KBM-7 (cell line): ENCODE results near the gene GALE.
"Not testable (repeated sequence)": the region's sequence is repeated elsewhere in the genome, so short reads cannot be mapped to it uniquely, and the experiment has no call there.

Experiments used
- DNase-seq: peaks from one replicate; pipeline ENCODE4 v3.0.0-alpha.2; 2015
- in situ Hi-C: fragments of 300-500 bp; cut with MboI; formaldehyde crosslinking; loops from 2 replicates; pipeline ENCODE4 v1.14.3; 2020; ENCODE audit warnings: low sequenced_read_pairs, low pct_unique_long_range_greater_than_20kb, mixed read lengths

GALE gene

DNA sequence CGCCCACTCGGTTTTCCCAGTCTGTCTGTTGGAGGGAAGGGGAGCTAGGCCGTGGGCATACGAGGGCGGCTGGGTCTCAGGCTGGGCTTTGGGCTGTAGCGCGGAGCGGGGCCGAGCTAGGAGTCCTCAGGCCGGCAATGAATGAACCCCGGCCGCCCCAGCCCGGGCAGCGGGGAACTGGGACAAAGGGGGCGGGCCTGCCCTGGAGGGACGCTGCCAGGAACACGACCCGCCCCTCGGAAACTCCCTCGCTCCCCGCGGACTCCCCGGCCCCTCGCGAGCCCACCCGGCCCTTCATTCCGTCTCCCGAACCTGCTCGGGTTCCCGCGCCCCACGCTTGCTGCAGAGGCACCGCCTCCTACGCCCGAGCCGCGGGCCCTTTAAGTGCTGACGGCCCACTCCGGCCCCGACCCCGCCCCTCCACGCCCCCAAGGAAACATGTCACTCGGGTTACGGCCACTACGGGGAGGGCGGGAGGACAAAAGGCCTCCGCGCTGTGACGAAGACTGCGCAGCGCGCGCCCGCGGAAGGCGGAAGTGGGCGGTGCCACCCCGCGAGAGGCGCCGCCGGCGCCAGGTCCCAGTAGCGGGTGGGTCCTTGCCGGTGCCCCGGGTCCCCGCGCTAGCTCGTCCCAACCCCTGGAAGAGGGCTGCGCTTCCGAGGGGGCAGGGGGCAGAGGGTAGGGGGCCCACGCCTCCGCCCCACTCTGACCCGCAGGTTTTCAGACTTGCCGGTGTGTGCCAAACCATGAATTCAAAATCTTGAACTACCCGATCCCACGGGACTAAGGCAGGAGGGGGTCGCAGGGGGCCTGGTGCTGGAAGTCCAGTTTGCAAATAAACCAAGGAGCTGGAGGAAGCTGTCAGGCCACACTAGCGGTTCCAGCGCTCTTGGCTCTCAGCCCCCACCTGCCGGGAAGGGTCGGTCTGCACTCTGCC is at the start of gene GALE:
Gene GALE, minus strand, starts transcription at position 355 of the 938 bp plus-strand sequence. CDS start 1,747 bp downstream, outside the sequence.
- DNase-seq: peak; percentile 93
- in situ Hi-C loops: loop anchor here (25.0 kb wide), 1 partner anchor 112 kb away; the partner anchor contains the start of gene CNR2

DNA sequence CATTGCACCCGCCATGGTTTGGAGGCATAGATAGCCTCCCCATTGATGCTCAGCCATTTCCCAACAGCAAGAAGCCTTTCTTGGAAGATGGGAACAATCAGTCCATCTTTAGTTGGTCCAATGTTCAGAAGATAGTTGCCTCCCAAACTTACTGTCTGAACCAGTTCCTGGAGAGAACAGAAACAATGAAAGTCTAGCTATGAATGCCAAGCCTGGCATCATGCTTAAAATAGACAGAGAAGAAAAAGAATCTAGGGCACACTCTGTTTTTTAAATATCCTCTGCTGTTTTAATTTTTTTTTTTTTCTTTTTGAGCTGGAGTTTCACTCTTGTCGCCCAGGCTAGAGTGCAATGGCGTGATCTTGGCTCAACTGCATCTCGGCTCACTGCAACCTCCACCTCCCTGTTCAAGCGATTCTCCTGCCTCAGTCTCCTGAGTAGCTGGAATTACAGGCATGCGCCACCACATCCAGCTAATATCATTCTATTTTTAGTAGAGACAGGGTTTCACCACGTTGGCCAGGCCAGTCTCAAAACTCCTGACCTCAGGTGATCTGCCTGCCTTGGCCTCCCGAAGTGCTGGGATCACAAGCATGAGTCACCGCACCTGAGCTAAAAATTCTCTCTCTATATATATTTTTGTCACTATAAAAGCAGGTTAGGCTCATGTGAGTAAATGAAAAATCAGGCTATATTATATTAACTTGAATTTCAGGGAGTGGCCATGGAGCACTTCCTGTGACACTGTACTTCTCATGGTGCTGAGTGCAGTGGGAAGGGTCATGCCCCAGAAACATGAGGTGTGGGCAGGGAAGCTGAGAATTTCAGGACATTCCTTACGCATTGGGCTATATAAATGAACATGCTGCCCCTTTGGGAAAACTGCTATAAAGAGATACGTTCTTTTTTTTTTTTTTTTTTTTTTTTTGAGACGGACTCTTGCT is 48.4 kb upstream of the GALE start:
- in situ Hi-C loops: no loop called here
- no peak for DNase-seq

DNA sequence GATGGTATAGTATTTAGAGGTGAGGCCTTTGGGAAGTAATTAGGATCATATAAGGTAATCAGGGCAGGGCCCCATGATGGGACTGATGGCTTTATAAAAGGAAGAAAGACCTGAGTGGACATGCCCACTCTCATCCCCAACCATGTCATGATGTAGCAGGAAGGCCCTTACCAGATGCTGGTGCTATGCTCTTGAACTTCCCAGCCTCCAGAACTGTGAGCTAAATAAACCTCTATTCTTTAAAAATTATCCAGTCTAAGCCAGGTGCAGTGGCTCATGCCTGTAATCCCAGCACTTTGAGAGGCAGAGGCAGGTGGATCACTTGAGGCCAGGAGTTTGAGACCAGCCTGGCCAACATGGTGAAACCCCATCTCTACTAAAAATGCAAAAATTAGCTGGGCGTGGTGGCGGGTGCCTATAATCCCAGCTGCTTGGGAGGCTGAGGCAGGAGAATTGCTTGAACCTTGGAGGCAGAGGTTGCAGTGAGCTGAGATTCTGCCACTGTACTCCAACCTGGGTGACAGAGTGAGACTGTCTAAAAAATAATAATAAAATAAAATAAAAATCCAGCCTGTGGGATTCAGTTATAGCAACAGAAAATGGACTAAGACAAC is 47.0 kb upstream of the GALE start:
- in situ Hi-C loops, DNase-seq: not testable (repeated sequence)

DNA sequence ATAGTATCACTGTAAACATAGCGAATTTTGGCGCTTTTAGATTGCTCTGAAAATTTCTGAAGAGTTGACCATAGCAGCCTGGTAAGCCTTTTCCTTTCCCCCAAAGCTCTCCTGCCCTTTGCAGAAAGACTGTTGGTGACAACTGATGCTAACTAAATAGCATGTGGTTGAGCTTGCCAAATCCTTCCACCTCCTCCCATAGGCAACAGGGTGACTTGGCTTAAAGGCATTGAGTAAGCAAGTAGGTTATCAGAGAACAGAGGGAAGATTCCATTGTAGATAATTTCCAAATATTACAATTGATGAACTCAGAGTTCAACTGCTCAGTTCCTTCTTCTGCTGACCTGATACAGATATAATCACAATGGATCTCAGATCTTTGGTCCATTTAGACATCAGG is 44.6 kb upstream of the GALE start:
- DNase-seq: no peak
- in situ Hi-C loops: no loop called here

DNA sequence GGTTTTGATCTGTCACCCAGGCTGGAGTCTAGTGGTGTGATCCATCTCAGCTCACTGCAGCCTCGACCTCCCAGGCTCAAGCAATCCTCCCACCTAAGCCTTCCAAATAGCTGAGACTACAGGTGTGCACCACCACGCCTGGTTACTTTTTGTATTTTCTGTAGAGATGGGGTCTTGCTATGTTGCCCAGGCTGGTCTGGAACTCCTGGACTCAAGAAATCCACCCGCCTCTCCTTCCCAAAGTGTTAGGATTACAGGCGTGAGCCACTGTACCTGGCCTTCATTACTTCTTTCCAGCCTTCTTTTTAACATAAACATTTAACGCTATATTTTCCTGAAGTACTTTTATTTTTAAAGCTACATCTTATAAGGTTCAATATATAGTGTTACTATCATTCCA is 43.1 kb upstream of the GALE start:
- in situ Hi-C loops: no loop called here
- DNase-seq: no peak

DNA sequence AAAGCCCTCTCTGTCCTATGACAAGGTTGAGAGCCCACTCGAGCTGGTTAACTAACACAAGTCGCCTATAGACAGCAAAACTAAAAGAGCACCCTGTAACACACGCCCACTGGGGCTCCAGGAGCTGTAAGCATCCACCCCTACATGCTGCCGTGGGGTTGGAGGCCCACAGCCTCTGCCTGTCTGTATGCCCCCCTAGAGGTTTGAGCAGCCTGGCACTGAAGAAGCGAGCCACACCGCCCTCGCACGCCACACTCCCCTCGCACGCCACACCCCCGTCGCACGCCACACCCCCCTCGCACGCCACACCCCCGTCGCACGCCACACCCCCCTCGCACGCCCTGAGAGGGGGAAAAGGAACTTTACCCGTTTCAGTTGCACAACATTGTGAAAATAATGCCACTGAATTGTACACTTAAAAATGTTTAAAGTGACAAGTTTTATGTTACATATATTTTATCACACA is 37.9 kb upstream of the GALE start:
- in situ Hi-C loops: no loop called here
- peak; percentile 75 for DNase-seq

DNA sequence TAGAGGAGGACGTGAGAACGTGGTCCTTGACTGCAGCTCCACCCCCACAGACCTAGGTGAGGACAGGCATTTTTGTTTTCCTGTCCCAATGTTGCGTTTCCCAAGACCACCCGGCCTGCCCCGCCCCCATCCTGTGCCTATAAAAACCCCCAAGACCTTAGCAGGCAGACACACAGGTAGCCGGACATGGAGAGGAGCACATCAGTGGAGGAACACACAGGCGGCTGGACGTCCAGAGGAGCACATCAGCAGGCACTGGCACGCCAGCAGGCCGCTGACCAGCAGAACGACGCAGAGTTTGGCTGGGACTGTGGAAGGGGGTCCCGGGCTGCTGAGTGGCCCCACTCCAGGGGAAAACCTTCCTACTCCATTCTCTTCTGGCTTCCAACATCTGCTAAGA is 37.4 kb upstream of the GALE start:
- DNase-seq: no peak
- in situ Hi-C loops: no loop called here

DNA sequence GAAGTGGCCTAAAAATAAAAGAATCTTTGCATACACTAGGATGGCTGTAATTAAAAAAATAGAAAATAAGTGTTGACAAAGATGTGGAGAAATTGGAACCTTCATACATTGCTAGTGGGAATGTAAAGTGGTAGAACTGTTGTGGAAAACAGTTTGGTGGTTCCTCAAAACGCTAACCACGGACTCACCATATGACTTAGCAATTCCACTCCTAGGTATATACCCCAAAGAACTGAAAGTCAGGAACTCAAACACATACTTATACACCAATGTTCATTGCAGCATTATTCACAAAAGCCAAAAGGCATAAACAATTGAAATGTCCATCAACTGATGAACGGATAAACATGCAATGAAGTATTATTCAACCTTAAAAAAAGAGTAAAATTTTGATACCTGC is 35.5 kb upstream of the GALE start:
- in situ Hi-C loops: no loop called here

DNA sequence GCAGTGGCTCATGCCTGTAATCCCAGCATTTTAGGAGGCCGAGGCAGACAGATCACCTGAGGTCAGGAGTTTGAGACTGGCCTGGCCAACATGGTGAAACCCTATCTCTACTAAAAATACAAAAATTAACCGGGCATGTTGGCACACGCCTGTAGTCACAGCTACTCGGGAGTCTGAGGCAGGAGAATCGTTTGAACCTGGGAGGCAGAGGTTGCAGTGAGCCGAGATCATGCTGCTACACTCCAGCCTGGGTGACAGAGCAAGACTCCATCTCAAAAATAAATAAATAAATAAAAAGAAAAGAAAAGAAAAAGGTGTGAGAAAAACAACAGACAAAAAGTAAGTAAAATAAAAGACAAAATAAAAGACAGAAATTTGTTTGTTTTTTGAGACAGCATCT is 33.6 kb upstream of the GALE start:
- in situ Hi-C loops, DNase-seq: not testable (repeated sequence)

More for the DNA sequence above, 35.5 kb upstream of the GALE start:
- DNase-seq: peak; percentile 37

DNA sequence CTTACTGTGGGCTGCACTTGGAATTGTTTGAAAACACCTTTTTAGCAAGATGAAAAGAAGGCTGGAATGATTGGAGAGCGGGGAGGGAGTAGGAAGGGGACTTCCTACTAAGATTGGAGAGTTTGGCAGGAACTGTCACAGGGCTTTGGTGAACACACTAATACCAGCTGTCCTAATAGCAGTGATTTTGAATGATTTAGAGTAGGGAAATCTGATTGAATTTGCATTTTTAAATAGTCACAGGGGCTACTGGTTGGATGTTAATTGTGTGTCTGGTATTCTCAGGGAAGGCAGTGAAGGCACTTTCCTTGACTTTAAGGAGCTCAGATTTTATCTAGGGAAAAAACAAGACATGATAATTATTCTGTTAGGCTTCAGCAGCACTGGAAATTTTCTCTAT is 27.2 kb upstream of the GALE start:
- no peak for DNase-seq
- in situ Hi-C loops: no loop called here

DNA sequence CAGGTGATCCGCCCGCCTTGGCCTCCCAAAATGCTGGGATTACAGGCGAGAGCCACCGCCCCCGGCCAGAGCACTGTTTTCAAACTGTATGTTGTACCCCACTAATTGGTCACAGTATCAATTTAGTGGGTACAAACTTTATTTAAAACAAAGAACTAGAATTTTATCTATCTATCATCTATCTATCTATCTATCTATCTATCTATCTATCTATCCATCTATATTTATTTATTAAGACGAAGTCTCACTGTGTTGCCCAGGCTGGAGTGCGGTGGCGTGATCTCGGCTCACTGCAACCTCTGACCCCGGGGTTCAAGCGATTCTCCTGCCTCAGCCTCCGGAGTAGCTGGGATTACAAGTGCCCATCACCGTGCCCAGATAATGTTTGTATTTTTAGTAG is 26.0 kb upstream of the GALE start:
- DNase-seq, in situ Hi-C loops: not testable (repeated sequence)

DNA sequence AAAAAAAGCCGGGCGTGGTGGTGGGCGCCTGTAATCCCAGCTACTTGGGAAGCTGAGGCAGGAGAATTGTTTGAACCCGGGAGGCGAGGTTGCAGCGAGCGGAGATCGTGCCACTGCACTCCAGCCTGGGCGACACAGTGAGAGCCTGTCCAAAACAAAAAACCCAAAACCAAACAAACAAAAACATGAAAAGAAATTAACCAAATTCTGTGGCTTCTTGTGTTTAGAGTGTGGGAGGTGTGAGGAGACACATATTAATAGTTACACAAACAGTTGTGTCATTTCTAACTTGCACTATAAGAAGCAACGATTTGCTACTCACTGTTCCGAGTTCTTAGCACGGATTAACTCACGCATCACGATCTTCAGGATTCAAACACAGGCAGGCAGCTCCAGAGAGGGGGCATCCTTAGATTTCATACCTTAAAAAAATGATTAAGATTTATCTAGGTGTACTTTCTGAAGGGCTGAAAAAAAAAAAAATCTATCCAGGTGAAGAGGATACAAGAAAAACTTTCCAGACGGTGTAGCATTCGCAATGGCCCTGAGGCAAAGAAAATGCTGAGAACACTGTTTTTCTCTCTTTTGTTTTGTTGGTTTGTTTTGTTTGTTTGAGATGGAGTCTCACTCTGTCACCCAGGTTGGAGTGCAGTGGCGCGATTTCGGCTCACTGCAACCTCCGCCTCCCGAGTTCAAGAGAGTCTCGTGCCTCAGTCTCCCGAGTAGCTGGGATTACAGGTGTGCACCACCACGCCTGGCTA is 25.4 kb upstream of the GALE start:
- in situ Hi-C loops: no loop called here

DNA sequence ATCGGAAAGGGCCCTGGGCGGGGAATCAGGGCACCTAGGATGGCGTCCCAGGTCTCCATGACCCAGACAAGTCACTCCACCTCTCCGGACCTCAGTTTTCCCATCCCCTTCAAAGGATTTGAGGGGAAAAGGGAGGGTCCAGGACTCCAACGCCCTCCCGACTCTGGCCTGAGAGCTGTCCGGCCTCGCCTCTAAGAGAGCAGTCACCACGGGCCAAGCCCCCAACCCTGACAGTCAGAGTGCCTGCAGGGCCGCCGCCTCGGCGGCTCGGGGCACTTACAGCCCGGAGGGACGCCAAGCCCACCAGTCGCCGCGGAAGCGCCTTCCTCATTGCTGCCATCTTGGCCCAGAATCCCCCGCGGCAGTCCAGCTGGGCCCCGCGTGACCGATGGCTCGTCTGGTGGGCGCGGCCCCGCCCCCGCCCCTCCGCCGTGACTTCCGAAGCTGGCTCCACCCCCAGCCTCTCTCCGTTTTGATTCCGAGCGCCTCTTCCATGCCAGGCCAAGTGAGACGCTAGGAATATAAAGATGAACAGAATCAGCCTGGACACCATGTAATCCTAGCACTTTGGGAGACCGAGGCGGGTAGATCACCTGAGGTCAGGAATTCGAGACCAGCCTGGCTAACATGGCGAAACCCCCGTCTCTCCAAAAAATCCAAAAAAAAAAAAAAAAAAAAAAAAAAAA is 24.7 kb upstream of the GALE start, which contains the start of gene HMGCL:
Gene HMGCL, minus strand, starts transcription at position 354 of the 686 bp plus-strand sequence. Its CDS starts 14 bp downstream, at position 340.
- DNase-seq: peak; percentile 87
- in situ Hi-C loops: no loop called here

More for the DNA sequence above, 25.4 kb upstream of the GALE start:
- no peak for DNase-seq

DNA sequence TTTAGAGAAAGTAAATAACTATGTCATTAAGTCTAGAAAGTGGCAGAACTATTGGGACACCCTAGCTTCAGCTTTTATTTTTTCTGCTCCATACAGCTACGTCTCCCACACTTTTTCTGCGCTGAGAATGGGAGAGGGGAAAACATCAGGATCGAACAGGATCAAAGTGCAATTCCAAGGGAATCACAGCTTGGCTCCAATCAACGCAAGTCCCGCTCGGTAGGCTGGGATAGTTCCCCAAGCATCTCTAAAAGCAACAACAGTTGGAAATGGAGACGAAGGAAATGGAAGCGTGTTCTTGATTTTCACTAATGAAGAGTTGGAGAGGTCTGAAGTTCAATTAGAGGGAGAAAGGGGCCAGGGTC is 24.1 kb upstream of the GALE start:
- in situ Hi-C loops: loop anchor here (25.0 kb wide), 1 partner anchor 88 kb away; the partner anchor contains the start of gene CNR2
- DNase-seq: no peak

DNA sequence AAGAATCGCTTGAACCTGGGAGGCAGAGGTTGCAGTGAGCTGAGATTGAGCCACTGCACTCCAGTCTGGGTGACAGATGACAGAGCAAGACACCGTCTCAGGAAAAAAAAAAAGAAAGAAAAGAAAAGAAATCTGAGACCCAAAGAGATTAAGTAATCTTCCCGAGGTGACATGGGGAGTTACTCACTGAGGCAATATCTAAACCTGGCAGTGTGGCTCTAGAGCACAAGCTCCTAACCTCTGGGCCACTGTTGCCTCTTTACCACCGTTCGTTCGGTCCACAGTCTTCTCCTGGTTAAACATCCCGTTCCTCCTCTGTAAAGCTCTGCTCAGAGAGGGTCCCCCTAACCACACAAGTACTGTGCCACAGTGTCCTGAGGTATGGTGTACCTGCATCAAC is 23.2 kb upstream of the GALE start:
- no peak for DNase-seq
- in situ Hi-C loops: loop anchor here (25.0 kb wide), 1 partner anchor 89 kb away; the partner anchor contains the start of gene CNR2

DNA sequence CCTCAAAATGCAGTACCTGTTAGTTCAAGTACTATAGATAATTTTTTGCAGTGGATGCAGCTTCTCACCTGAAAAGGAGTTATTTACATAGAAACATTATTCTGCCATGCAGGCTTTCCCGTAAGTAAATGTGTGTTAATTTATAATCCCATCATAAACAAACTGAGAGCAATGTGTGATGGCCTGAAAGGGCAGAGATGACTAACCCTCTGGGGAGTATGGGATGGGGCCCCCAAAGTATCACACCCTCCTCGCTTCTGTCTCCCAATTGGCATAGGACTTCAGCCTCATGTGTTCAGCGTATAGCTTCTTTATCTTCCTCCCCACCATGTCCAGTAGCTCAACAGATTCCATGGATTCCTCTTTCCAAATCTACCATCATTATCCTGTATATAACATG is 17.1 kb upstream of the GALE start:
- DNase-seq: no peak
- in situ Hi-C loops: loop anchor here (25.0 kb wide), 1 partner anchor 95 kb away; the partner anchor contains the start of gene CNR2

DNA sequence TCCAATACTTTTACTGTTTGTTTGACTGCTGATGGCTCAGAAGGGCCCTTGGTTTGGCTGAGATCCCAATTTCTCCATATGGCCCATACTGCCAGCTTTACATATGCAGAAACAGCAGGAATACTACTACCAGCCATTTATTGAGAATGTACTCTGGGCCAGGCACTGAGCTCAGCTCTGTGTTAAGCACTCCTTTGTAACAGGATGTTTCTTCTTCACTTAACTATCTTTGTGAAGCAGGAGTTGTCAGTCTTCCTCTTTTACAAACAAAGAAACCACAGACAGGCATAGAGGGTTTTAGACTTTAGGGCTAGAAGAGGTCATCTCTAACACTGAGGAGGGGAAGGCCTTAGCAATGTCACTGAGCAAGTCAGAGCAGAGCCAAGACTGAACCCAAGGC is 16.4 kb upstream of the GALE start:
- in situ Hi-C loops: loop anchor here (25.0 kb wide), 1 partner anchor 95 kb away; the partner anchor contains the start of gene CNR2
- DNase-seq: peak; percentile 72
